Left lung (tissue), 10 donors: ENCODE measurements around the gene GAS1. TPM values are rescaled to one million over a fixed set of nuclear protein-coding genes. Genes with fewer than 3 reads are reported as not detected.

Experiments
- ATAC-seq: fragments of 200-7000 bp; cut with Tn5 transposase; one replicate; pipeline ENCODE4 v1.9.1; 2020; ENCODE audit warnings: moderate library complexity
- DNase-seq, 4 donors: peaks; one replicate each; pipeline ENCODE4 v3.0.0-alpha.2; 2013 to 2020
- H3K27ac ChIP-seq, 2 donors: fragments of 200-600 bp; sonication (generic) in 1 of 2; one replicate each; pipeline versions ENCODE4 v1.5.0 to v1.8.0; 2020 to 2021
- H3K27me3 ChIP-seq, 2 donors: fragments of 200-600 bp; sonication (generic) in 1 of 2; one replicate each; pipeline versions ENCODE4 v1.5.0 to v1.8.0; 2020 to 2021
- H3K36me3 ChIP-seq, 2 donors: fragments of 200-600 bp; sonication (generic) in 1 of 2; one replicate each; pipeline versions ENCODE4 v1.5.0 to v1.8.0; 2020 to 2021
- H3K4me1 ChIP-seq, 2 donors: fragments of 200-600 bp; one replicate each; pipeline ENCODE4 v1.8.0; 2021
- H3K4me3 ChIP-seq, 2 donors: fragments of 200-600 bp; sonication (generic) in 1 of 2; one replicate each; pipeline versions ENCODE4 v1.5.0 to v1.8.0; 2020 to 2021; ENCODE audit warnings: mild to moderate bottlenecking in 1 of 2
- H3K9me3 ChIP-seq, 2 donors: fragments of 200-600 bp; sonication (generic) in 1 of 2; one replicate each; pipeline versions ENCODE4 v1.5.0 to v1.8.0; 2020 to 2021
- intact Hi-C, 2 donors: fragments of 100-400 bp; cut with DNase I; formaldehyde crosslinking; loops; one replicate each; pipeline versions ENCODE4 v1.11.2 to v1.14.2; 2022
- polyA plus RNA-seq, 6 donors: library from polyadenylated mRNA; unstranded; fragments of 120-200 nt; gene quantifications; one replicate each; pipeline ENCODE4 v1.2.1, GENCODE V29; 2013; ENCODE audit not compliant: insufficient read length in 6 of 6
- total RNA-seq, 2 donors: library from RNA; stranded (reverse); fragmentation: NEBNext Ultra II Directional; extraction: Animal tissue kit (Norgen Biotek cat#: 25700); gene quantifications; one replicate each; pipeline ENCODE4 v1.2.1, GENCODE V29; 2021
- TF ChIP-seq, protein P1 (sequence below), 2 donors: fragments of 200-600 bp; sonication (generic) in 1 of 2; IDR thresholded peaks; one replicate each; pipeline versions ENCODE4 v1.5.0 to v1.8.0; 2021; ENCODE audit warnings: antibody characterized with exemption in 2 of 2
- donor health status: DM: no; HTN: yes; CAD: no.
- donor health status: DM: no; HTN: no; CAD: no.

The GAS1 gene
- total and polyA plus RNA-seq, 8 donors = 9.8 to 33.5 (median 20.3) TPM

GRCh38 chr9:86978413-86978812 is 31.1 kb upstream of the GAS1 start:
- TF ChIP-seq, protein P1, sequence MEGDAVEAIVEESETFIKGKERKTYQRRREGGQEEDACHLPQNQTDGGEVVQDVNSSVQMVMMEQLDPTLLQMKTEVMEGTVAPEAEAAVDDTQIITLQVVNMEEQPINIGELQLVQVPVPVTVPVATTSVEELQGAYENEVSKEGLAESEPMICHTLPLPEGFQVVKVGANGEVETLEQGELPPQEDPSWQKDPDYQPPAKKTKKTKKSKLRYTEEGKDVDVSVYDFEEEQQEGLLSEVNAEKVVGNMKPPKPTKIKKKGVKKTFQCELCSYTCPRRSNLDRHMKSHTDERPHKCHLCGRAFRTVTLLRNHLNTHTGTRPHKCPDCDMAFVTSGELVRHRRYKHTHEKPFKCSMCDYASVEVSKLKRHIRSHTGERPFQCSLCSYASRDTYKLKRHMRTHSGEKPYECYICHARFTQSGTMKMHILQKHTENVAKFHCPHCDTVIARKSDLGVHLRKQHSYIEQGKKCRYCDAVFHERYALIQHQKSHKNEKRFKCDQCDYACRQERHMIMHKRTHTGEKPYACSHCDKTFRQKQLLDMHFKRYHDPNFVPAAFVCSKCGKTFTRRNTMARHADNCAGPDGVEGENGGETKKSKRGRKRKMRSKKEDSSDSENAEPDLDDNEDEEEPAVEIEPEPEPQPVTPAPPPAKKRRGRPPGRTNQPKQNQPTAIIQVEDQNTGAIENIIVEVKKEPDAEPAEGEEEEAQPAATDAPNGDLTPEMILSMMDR (IDR thresholded peaks at IDR 0.05) = no peak
- Histone ChIP-seq H3K4me1 (no peaks in the 10 kb centered on the region), H3K4me3 (no peak overlapping the region), H3K27ac (no peak overlapping the region), H3K27me3 (peaks cover 0 to 5% of the 10 kb centered on the region in 2 donors), H3K9me3 (no peaks in the 10 kb centered on the region), H3K36me3 (no peaks in the 10 kb centered on the region)
- DNase-seq = no peak
- no peak for ATAC-seq
- intact Hi-C loops = no loop called here

- H3K27me3 ChIP-seq = peaks cover 0 to 2% of the 10 kb centered on the region in 2 donors
- H3K4me3 ChIP-seq = no peak overlapping the region
- intact Hi-C loops = no loop called here
- TF ChIP-seq, protein P1 (IDR thresholded peaks at IDR 0.05) = no peak
- DNase-seq (no peak), ATAC-seq (no peak)
- H3K9me3 ChIP-seq = no peaks in the 10 kb centered on the region
- H3K27ac ChIP-seq = no peak overlapping the region
- H3K4me1 ChIP-seq = no peaks in the 10 kb centered on the region
- no peaks in the 10 kb centered on the region for H3K36me3 ChIP-seq
Observed at GRCh38 chr9:86977205-86977835, 30.0 kb upstream of the GAS1 start.

GRCh38 chr9:86975606-86976005 is 28.3 kb upstream of the GAS1 start:
- Histone ChIP-seq H3K9me3 (no peaks in the 10 kb centered on the region), H3K36me3 (no peaks in the 10 kb centered on the region), H3K27me3 (peaks cover 0 to 4% of the 10 kb centered on the region in 2 donors), H3K4me1 (no peaks in the 10 kb centered on the region), H3K27ac (no peak overlapping the region), H3K4me3 (no peak overlapping the region)
- no peak for ATAC-seq
- TF ChIP-seq, protein P1 (IDR thresholded peaks at IDR 0.05) = no peak
- intact Hi-C loops = no loop called here
- DNase-seq = no peak

- Histone ChIP-seq H3K4me1 (no peaks in the 10 kb centered on the region), H3K36me3 (no peaks in the 10 kb centered on the region), H3K9me3 (no peaks in the 10 kb centered on the region), H3K27me3 (peaks cover 0 to 5% of the 10 kb centered on the region in 2 donors), H3K27ac (no peak overlapping the region), H3K4me3 (no peak overlapping the region)
- intact Hi-C loops = no loop called here
- ATAC-seq (no peak), DNase-seq (no peak)
- TF ChIP-seq, protein P1 (IDR thresholded peaks at IDR 0.05) = no peak
Observed at GRCh38 chr9:86975036-86975435, 27.7 kb upstream of the GAS1 start.

- intact Hi-C loops = no loop called here
- H3K4me3 ChIP-seq = no peak overlapping the region
- TF ChIP-seq, protein P1 (IDR thresholded peaks at IDR 0.05) = no peak
Observed at GRCh38 chr9:86974421-86974820, 27.1 kb upstream of the GAS1 start.

More at GRCh38 chr9:86974421-86974820, 27.1 kb upstream of the GAS1 start:
- no peak for DNase-seq
- Histone ChIP-seq H3K4me1 (no peaks in the 10 kb centered on the region), H3K36me3 (no peaks in the 10 kb centered on the region), H3K9me3 (no peaks in the 10 kb centered on the region), H3K27me3 (peaks cover 0 to 5% of the 10 kb centered on the region in 2 donors), H3K27ac (no peak overlapping the region)
- no peak for ATAC-seq
